T-helper 2 cell (primary cell): ENCODE data around the gene RAD51B.

Source experiments
- DNase-seq, 5 experiments: peaks; one replicate each; pipeline versions ENCODE4 v3.0.0 to v3.0.0-alpha.2; 2012 to 2022

Gene RAD51B

DNA sequence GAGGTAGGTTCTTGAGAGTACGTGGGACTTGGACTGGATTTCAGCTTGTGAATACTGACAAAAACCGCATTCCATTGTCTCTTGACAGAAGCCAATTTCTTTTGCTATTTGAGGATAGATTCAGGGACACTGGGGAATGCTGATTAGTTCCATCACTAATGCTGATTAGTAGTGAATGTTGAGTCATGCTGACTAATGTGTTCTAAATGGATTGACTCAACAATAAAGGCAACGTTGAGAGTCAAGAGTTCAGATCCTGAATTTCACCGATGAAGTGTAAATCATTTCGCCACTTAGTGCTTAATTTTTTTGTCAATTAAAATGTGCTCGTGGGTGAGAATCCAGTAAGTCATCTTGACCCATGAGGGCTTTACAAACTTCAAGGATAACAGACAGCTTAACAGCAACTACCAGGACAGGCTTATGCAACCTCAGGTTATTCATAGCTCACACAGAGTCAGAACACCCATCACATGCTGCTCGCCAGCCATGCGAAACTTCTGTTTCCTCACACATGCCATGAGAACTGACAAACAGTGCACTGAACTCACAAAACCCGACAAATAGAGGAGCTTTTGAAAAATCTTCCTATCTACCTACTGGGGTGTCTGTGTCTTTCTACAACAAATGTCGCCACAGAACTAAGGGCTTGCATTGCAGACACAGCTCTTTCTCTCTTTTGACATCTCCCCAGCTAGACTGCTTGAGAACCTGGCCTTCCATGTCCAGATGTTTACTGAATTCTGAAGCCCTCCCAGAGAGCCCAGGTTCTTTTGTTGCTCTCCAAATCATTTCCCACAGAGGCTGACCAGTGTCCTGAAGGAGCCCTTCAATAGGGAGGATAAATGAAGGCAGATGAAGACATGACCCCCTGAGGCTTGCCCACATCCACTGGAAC, 656.9 kb downstream of the RAD51B start:
- no peak for DNase-seq

DNA sequence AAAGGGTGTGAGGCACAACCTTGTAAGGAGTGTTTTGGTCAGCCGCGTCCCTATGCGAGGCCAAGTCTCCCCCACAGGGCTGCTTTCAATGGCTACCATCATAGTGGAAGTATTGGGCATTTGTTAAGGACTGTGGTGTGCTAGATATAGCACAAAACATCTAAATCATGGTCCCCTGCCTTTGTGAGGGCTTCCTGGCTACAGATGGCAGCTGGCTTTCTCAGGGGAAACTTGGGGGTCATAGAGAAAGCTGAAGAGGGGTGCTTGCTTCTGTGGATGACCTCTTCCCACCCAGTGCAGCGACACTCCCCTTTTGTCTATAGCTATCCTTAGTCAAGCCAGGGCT, 657.5 kb downstream of the RAD51B start:
- DNase-seq, result no peak

DNA sequence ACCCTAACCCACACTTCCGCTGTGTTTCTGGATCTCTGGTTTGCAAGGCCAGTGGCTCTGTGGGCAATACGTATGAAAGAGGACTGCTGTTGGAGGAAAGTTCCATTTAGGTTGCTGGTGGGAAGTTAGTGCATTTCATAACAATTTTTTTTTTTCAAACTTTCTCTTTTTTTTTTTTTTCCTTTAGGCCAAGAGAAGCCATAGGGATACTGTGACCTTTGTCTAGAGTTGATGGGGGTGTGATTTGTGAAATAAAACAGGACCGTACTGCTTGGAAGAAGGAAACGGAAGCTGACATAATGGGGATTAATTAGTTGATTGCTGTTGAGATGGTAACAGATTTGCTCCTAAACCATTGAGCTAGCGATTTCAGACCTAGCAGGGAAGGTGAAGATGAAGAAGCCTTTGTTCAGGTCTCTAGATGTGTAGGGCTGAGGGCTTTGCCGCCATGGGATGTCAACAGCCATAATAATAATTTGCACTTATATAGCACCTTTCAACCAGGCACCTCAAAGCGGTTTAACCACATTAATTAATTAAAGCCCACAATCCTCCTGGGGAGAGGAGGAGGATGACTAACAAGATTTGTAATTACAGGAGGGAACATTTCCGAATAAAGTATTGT, 658.0 kb downstream of the RAD51B start:
- DNase-seq, result no peak

DNA sequence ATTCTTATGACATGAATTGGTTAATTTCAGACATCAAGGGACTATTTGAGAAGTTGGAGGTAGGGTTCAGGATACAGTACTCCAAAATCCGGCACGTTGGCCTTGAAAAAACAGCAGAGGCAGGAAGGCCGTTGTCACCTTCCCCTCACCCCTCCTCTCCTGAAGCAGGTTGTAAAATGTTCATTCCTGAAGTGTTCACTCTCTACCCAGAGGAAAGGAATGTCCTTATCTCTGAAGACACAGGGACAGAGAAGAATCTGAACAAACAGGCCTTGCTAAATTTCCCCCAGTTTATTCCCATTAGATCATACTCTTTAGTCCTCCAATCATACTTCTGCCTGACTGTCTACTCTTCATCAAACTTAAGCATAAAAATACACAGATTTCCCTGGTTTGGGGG, 659.7 kb downstream of the RAD51B start:
- no peak for DNase-seq

DNA sequence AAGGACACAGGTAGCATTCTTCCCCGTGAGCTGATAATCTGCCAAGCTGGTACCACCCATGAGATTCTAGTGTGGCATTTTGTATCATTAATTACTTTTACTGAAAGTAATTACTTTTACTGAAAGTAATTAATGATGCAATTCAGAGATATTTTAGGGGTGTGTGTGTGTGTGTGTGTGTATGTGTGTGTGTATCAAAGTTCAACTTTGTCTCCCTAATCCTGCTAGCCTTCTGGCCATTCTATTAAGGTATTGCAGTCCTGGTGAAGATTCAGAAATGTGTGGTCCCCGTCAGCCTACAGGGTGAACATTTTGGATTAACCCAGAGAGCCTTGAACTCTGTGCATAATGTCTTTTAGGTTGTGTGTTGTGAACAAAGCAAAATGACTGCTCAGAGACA, 662.4 kb downstream of the RAD51B start:
- no peak for DNase-seq

DNA sequence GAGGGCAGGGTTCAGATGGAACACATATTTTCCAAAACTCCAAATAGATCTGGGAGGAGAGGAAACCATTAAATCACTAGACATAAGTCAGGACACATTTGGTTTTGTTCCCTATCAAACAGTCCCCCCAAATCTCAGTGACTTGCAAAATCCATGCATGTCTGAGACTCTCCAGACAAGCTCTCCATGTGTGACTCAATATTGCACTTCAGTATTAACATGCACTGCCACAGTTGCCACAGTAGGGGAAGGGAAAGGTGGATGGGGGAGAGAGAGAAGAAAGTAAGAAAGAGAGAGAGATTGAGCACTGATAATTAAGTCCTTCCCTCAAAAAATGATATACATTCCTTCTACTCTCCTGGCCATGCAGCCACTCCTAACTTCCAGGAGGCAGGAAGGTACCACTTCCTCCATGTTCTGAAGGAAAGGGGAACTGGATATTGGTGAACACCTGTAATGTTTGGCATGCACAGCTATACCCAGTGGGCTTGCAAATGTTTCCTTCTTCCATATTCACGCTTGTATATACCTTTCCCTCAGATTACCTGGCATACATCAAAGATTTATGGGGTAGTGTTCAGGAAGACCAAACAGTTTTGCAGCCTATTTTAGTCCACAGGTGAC, 663.3 kb downstream of the RAD51B start:
- DNase-seq, result no peak

DNA sequence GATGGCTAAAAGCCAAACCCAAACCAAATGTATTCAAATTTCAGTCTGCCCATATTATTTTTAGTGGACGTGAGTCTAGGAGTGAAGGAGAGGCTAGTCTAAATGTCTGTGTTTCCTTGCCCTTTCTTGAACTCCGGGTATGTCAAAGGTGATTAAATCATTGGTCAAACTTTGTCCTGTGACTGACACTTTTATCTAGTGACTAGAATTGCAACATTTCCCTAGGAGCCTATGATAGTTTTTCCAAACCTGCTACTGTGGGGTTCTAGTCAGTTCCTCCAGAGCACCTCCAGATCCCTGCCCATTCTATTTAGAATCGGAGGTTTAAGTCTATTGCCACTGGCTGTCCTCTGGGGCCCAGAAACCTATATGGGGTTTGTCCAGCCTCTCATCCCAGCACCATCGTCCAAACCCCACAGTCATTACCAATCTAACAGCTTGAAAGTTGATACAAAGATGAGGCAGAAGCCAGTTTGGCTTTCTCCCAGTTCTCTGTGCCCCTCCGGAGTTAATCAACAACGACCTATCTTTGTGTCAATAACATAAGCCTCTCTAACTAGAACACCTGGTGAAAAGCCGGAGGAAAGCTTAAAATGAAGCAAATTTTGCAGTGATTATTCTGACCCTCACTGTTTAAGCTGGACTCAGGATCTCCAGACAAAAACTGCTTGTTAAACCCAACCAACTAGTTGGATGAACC, 666.6 kb downstream of the RAD51B start:
- no peak for DNase-seq

DNA sequence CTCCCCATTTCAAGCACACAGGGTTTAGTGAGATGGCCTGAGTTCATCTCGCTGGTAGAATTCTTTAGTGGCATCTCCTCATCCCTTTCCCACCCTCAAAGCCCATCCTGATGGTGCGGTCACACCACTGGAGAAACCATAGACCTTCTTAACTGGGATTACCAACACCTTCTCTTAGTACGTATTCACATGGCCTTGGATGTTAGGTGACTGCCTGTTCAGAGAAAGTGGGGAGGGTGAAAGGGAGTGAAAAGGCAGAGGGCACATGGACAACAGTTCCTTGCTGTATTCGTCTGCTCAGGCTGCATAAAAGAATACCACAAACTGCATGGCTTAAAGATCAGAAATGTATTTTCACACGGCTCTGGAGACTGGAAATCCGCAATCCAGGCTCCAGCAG, 667.2 kb downstream of the RAD51B start:
- no peak for DNase-seq

DNA sequence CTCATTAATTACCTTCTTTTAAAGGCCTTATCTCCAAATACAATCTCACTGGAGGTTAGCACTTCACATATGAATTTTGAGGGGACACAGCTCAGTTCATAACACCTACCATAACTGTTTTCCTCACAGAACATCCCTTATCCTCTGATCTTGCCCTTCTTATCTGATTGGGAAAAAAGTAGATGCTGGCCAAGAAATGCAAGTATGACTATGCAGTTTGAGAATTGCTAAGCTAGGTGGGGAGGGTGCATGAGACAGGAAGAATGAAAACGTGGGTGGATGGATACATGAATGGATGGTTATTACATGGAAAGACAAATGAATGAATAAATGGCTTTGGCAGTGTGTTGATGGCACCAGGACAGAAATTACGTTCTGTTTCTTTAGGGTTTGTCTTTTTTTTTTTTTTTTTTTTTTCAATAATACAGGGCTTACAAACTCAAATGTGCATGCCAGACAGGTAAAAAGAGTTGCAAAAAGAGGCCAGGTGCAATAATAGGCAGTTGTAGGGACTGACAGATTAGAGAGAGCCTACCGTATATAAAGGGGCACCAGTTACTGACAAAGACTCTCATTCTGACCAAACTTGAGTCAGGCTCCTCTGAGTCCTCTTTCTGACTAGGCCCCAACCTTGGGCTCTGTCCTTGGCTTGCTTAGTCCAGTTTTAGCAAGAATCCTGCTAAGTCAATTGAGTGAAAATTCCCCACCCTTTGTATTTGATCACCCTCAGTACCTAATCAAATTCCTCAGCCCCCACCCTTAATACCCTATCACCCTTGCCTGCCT, 668.4 kb downstream of the RAD51B start:
- DNase-seq, result peak in 1 of 5 experiments; percentile 43

DNA sequence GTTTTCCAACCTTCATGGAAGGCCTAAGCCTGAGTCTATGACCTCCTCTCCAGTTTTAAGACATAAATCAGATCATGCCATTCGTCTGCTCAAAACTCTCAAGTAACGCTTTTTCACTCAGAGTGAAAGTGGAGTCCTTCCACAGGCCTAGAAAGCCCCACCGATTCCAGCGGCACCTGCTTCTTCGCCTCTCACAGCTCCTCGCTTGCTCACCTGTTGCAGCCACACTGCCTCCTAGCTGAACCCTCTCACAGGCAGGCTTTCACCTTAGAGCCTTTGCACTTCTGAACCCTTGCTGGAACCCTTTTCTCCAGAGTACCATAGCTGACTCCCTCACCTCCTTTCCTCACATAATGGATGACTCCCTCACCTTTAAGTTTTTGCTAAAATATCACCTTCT, 672.2 kb downstream of the RAD51B start:
- no peak for DNase-seq

DNA sequence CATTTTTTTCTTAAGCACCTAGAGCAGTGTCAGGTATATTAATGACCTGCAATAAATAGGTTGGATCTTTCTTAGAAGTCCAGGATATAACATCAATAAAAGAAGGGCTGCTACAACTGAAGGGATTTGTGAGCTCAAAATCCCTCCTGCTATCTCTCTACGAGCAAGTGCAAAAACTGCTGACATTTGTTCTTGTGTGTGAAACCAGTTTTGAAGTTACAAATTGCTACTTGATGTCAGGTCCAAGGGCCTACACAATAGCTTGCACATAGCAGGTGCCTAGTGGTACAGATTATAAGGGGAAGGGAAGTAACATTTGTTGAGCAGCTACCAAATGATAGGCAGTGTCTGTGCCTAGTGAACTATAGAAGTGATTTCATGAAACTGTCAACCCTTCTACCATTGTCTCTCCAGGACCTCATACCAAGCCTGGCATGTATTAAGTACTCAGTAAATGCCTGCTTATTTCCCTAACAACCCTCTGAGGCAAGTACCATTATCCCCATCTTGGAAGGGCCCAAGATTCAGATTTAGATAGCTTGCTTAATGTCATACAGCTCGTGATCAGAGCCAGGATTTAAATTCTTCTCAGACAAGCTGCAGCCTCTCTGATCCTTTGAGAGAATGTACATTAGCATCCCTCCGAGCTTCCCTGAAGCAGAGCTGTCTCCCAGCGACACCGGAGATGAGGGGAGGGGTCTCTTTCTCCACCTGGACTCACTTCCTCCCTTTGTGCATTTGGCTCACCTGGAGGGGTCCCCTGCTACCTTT, 673.0 kb downstream of the RAD51B start:
- no peak for DNase-seq

DNA sequence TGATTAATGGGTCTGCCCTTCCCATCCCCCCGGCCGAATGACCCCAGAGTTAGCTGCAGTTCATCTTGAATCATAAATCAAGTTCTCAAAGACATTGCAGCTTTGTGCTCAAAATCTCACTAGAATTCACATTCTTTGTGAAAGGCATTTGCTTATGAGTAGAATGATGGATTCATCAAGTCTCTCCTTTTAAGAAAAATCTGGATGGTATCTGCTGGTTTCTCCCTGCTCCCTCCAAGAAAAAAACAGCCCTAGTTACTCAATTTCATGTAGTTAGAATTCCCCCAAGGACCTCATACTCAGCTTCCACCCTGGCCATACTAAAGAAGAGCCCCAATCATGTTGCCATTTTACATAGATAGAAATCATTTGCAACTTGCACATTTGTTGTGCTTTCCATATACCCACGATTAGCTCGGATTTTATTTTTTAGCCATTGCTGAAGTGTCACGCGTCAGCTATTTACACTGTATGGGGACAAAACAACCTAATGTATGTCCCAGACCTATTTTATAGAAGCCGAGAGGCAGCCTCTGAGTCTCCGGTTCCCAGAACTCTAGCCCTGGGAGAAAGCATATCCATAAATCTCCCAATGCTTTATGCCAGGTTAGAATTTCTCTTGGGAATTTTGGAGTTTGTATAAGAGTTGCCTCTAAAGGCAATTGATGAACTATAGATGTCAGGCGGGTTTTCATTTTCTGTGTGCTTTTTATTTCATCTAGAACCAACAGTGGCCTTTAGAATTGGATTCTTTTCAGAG, 673.8 kb downstream of the RAD51B start:
- DNase-seq, result no peak

DNA sequence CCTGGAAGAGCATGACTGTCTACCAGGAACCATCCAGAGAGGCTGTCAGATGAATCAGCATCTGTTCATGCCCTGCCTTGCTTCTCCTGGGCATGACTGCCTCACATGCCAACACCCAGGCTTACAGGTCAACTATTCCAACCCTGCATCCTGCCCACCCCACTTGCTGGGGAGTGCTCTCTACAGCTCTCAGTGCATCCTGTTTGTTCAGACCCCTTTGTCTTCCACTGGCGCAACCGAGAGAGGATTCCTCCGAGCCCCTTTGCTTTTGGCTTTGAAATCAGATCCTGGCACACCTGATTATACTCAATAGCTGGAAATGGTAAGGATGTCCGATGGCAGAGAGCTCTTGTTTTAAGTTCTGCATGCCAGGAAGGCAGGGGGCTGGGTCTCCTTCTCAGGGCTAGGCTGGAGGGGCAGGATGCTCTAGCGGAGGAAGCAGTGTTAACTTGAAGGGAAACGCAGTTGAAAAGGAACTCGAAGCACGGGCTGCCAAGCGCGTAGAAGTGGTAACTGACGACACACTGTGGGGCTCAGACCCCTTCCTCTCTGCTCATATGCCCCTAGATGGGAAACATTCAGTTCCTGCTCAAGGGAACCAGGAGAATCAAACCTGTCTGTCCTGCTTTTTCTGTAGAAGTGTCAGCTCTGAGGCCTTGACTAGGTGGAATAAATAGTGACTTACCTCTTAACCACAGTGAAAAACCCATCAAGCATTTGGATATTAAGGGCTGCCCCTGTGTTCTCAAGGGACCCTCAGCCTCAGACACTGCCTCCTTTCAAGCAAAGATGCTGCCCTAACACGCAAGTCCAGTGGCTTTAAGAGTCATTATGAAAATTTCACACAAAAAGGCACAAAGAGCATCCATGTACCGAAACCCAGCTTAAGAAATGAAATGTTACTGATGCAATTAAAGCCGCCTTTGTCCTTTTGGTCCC, 675.8 kb downstream of the RAD51B start:
- no peak for DNase-seq

DNA sequence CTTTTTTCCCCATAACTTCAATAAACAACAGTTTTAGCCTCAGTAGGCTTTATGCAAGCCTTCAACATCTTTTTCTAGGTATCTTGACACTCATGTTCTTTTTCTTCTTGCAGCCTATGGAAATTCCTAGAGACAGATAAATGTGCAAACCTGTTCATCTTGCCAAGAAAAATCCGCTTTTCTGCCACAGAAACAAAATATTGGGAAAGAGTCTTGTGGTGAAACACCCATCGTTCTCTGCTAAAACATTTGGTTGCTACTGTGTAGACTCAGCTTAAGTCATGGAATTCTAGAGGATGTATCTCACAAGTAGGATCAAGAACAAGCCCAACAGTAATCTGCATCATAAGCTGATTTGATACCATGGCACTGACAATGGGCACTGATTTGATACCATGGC, 677.4 kb downstream of the RAD51B start:
- no peak for DNase-seq

DNA sequence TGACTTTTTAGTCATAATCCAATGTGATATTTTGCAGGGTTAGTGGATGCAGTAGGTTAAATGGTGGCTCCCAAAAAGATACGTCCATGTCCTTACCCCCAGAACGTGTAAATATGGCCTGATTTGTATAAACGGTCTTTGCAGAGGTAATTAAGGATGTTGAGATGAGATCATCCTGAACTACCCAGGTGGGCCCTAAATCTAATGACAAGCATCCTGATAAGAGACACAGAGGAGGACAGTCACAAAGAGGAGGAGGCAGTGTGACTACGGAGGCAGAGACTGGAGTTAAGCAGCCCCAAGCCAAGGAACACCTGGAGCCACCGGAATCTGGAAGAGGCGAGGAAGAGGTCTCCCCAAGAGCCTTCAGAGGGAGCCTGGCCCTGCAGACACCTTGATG, 679.9 kb downstream of the RAD51B start:
- no peak for DNase-seq

DNA sequence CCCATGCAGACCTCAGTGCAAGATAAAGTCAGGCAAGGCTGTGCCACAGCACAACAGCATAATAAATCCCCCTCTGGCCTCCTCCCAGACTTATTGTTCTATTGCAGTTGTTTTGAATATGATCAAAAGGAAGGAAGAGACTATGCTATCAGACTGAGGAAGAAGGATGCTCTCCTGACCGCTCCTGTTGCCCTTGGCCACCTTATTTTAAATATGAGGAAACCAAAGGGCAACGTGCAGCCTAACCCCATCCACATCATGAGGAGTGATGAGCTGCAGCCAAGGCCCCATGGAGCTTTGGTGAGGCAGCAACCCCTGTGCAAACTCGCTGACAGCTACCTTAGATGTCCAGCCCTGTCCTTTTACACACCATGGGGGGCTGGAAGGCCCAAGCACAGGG, 681.6 kb downstream of the RAD51B start:
- DNase-seq, result no peak

DNA sequence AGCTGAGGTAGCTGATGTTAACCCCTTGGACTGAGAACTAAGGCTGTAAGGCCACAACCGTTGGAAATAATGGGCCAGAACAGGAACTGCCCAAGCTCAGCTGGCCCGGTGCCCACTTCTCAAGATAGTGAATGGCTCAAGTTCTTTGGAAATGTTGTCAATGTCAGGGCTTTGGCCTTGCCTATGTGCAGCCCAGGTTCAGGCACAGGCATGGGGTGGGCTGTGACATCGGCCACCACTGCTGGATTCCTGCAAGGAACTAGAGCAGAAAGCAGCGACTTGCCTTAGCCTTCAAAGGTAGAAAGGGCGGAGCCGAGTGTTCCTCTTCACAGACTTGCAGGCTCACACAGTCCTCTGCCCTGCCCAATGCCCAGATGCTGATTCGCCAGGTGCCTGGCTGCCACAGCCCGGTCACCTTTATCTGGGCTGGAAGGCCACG, 682.1 kb downstream of the RAD51B start:
- no peak for DNase-seq

DNA sequence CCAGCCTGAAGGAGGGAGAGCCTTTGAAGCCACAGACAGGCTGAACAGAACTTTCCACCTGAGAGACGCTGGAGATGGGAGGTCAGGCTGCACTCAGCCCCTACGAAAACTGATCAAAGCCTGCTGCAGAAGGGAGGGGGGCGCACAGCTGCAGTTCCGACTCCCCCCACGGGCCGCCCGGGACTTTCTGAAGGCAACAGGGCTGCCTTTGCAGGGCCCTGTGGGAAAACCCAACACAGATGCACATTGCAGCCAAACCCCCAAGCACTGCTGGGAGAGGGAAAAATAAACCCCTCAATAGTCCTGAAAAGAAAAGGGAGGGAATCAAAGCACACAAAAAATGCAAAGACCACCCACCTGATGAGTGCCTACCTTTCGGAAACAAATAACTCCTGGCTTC, 682.7 kb downstream of the RAD51B start:
- DNase-seq, result no peak

DNA sequence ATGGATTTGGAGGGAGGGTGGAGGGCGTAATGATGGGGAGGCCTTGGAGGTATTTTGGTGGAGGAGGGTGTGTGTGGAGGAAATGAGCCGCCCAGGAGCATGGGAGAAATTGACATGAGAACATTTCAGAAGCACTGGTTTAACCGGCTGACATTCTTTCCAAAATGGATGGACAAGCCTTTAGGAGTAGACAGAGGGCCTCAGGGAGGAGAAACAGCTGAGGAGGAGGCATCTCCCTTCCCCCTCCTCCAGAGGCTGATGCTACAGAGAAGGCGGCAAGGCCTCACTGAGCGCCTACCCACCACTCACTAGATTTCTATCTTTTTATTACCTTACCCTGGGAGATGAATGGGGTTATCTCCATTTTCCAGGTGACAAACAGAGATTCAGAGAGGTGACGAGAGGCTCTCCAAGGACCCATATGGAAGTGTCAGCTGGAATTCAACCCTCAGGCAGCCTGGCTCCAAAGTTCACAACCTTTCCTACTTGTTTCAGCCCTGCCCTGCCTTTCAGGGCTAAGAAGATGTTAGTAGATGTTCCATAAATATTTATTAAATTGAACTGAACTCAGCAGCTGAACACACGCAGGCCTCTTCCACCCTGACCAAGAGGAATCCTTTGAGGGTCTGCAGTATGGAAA, 683.7 kb downstream of the RAD51B start:
- DNase-seq, result no peak
